ACC112 (cell line): Measurements from ENCODE around the gene REG3A.

Experiments used
- H2AFZ ChIP-seq: fragments of 200-600 bp; sonication (generic); one replicate; pipeline ENCODE4 v1.6.0; 2017; ENCODE audit warnings: antibody characterized with exemption, low read length; ENCODE audit not compliant: unreplicated experiment
- H3K27ac ChIP-seq: fragments of 200-600 bp; sonication (generic); 2 replicates; pipeline ENCODE4 v1.5.1; 2014; ENCODE audit warnings: low read depth, mild to moderate bottlenecking, antibody characterized with exemption, low read length, moderate library complexity
- H3K27me3 ChIP-seq: fragments of 200-600 bp; sonication (generic); 2 replicates; pipeline ENCODE4 v1.6.1; 2014; ENCODE audit warnings: mild to moderate bottlenecking, antibody characterized with exemption, low read length, moderate library complexity, mixed read lengths; ENCODE audit not compliant: insufficient read depth
- H3K36me3 ChIP-seq: fragments of 200-600 bp; sonication (generic); 2 replicates; pipeline ENCODE4 v1.6.1; 2016; ENCODE audit warnings: mild to moderate bottlenecking, antibody characterized with exemption, low read length, moderate library complexity, mixed read lengths; ENCODE audit not compliant: insufficient read depth
- H3K4me1 ChIP-seq: fragments of 200-600 bp; sonication (generic); one replicate; pipeline ENCODE4 v1.6.1; 2016; ENCODE audit warnings: low read length, mixed read lengths; ENCODE audit not compliant: insufficient read depth, unreplicated experiment, control insufficient read depth
- H3K4me3 ChIP-seq: fragments of 200-600 bp; sonication (generic); 2 replicates; pipeline ENCODE4 v1.5.1; 2014; ENCODE audit warnings: mild to moderate bottlenecking, low read depth, low read length
- H3K79me2 ChIP-seq: fragments of 200-600 bp; sonication (generic); one replicate; pipeline ENCODE4 v1.6.0; 2016; ENCODE audit warnings: low read length; ENCODE audit not compliant: control insufficient read depth, unreplicated experiment, insufficient read depth

REG3A gene

DNA sequence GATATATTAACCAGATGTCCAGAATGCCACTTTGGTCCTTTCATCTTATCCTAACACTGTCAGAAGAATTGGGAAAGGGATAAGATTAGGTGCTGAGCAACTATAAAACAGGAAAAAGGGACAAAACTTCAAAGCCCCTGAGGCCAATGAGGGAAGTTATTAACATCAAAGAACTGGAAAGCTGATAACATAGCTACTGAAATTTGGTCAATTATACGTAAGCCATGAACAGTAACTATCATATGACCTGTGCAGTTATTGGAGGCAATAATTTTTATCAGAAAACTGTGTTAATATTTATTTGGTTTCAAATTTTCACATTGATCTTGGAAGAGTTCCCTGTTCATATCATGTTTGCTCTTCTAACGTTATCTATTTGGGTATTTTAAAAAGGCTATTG lies 2.6 kb upstream of the REG3A start:
- Histone ChIP-seq H3K27ac (no peak overlapping the region), H3K79me2 (no peaks in the 10 kb centered on the region), H3K36me3 (no peaks in the 10 kb centered on the region), H2AFZ (no peak overlapping the region), H3K4me3 (no peak overlapping the region), H3K27me3 (no peaks in the 10 kb centered on the region), H3K4me1 (no peaks in the 10 kb centered on the region)

DNA sequence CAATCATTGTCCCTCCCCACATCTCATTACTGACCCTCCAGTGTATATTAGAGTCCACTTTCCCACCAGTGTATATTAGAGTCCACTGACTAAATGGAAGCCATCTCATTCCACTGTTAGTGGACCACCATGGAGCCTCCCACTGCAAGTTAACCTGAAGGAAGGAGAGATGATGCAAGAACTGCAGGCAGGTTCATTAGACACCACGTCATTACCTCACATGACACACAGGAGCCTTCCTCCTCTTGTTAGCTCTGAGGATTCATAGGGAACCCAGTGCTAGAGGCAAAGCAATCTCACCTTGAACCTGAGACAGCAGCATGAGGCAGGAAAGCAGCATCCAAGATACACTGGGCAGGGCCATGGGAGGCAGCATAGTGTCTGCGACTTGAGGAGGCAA lies 523 bp downstream of the REG3A start:
- Histone ChIP-seq H3K4me3 (no peak overlapping the region), H3K4me1 (no peaks in the 10 kb centered on the region), H3K79me2 (no peaks in the 10 kb centered on the region), H3K36me3 (no peaks in the 10 kb centered on the region), H2AFZ (no peak overlapping the region), H3K27me3 (no peaks in the 10 kb centered on the region), H3K27ac (no peak overlapping the region)

DNA sequence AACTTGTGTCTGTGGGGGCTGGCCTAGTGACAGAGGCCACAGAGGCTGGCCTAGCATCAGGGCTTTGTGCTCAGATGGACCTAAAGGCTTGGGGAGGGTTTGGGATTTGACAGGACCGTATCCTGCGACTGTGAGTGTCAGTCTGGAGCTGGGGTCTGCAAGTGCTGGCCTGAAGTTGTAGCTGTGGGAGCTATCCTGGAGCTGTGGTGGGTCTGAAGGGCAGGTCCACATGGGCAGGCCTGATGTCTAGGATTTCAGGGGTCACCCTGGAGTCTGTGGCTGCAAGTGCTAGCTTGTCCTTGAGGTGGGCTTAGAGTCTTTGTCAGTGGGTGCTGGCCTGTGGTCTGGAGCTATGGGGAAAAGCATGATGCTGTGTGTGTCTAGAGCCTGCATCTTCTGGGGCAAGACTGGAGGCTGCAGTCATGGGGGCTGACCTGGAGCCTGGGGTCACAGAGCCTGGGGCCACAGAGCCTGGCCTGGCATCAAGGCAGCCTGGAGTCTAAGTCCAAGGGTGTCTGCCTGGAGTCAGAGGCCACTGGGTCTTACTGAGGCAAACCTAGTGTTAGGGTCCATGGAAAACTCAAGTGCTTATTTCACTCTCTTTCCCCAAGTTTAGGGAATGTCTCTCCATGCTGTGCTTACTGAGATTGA lies 3.6 kb downstream of the REG3A start:
- Histone ChIP-seq H3K27ac (no peak overlapping the region), H3K4me1 (no peaks in the 10 kb centered on the region), H3K4me3 (no peak overlapping the region), H3K36me3 (no peaks in the 10 kb centered on the region), H3K79me2 (no peaks in the 10 kb centered on the region), H2AFZ (no peak overlapping the region), H3K27me3 (no peaks in the 10 kb centered on the region)

DNA sequence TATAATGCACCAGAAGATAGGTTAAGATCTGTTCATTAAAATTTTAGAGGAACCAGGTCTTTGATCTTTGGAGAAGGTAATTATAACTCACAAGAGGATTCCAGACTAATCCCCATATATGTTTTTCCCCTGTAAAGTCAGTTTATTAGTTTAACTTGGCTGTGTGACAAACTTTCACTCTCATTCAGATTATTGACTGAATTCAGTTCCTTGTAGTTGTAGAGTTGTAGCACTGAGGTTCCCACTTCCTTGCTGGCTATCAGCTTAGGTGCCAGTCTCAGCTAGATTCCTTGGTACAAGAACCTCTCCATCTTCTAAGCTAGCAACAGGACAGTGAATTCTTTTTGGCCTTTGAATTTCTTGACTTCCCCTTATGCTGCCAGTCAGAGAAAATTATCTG lies 20.1 kb downstream of the REG3A start:
- no peaks in the 10 kb centered on the region for H3K4me1 ChIP-seq
- H3K36me3 ChIP-seq, result no peaks in the 10 kb centered on the region

DNA sequence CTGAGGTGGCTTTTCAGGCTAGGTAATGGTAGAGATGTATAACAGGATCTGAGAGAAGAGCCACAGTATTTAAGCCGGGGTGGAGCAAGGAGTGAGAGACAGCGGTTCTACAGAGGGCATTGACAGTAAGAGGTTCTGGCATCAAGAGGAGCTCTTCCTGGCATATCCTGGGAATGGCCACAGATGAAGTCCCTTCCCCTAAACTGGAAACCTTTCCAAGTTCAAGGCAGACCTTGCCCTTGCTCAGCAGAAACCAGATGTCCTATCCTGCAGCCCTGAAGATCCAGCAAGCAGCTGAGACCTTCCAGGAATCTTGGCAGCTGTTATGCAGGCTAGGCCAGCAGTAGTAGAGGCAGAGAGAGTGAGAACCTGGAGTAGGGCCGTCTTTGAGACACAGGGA lies 21.2 kb downstream of the REG3A start:
- Histone ChIP-seq H2AFZ (no peak overlapping the region), H3K36me3 (no peaks in the 10 kb centered on the region), H3K27ac (no peak overlapping the region), H3K79me2 (no peaks in the 10 kb centered on the region), H3K27me3 (no peaks in the 10 kb centered on the region), H3K4me1 (no peaks in the 10 kb centered on the region), H3K4me3 (no peak overlapping the region)

More for the DNA sequence above, 20.1 kb downstream of the REG3A start:
- Histone ChIP-seq H3K79me2 (no peaks in the 10 kb centered on the region), H3K27ac (no peak overlapping the region), H2AFZ (no peak overlapping the region), H3K27me3 (no peaks in the 10 kb centered on the region), H3K4me3 (no peak overlapping the region)

DNA sequence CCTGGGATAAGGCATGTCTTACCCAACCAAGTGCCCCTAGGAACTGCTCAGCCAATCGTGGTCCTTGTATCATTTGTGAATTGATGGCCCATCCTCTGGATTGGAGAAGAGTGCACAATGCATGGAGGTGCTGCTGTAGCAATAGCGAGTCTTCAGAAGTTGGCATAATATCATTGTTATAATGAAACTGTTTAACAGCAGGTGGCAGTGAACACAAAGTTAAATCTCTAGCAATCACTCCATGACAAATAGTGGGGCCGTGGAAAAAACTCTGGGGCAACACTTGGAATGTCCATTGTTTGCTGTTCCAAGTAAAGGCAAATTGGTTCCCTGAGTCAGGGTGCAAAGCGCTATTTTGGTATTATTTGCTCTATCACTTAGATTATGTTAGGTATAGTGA lies 27.9 kb downstream of the REG3A start:
- Histone ChIP-seq H3K4me3 (no peak overlapping the region), H3K79me2 (no peaks in the 10 kb centered on the region), H3K27me3 (no peaks in the 10 kb centered on the region), H3K4me1 (no peaks in the 10 kb centered on the region), H2AFZ (no peak overlapping the region), H3K27ac (no peak overlapping the region), H3K36me3 (no peaks in the 10 kb centered on the region)

DNA sequence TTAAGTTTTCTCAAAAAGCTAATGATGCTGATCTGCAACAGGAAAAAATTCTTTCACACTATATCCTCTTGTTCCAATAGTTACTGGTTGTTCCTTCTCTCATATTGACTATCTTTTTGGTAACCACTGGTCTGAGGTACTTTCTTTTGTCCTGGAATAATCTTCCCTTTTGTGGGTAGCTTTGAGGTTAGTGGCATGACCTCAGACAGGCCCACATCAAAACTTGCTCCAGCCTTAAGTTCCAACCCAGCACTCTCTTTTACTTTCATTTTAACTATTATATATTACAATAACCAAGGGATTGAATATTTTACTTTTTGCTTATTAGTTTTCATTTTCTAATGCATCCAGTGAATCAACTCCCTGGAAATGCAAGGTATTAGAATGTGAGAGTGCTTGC lies 29.7 kb downstream of the REG3A start:
- H3K4me3 ChIP-seq, result no peak overlapping the region
- no peaks in the 10 kb centered on the region for H3K4me1 ChIP-seq
- no peaks in the 10 kb centered on the region for H3K27me3 ChIP-seq
- no peaks in the 10 kb centered on the region for H3K79me2 ChIP-seq
- H3K27ac ChIP-seq, result no peak overlapping the region
- H3K36me3 ChIP-seq, result no peaks in the 10 kb centered on the region
- no peak overlapping the region for H2AFZ ChIP-seq

DNA sequence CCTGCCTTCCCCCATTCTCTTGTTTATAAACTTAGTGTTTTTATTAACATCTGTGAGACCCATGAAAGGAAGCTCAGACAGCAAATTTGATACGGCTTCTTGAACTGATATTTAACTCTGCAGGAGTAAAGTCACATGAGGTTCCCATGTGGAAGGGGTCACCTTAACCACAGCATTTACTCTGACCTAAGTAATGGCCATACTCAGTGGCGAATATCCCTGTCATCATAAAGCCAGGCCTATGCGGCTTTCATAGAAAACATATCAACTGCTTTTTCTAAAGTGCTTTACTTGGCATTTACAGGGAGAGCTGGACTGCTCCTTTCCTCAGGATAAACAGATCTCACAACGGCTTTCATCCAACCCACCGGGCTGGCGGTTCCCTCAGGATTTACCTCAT lies 30.3 kb downstream of the REG3A start:
- H3K4me1 ChIP-seq, result no peaks in the 10 kb centered on the region
- no peaks in the 10 kb centered on the region for H3K36me3 ChIP-seq
- H3K27ac ChIP-seq, result no peak overlapping the region
- H3K27me3 ChIP-seq, result no peaks in the 10 kb centered on the region
- H3K4me3 ChIP-seq, result no peak overlapping the region
- no peaks in the 10 kb centered on the region for H3K79me2 ChIP-seq
- no peak overlapping the region for H2AFZ ChIP-seq

DNA sequence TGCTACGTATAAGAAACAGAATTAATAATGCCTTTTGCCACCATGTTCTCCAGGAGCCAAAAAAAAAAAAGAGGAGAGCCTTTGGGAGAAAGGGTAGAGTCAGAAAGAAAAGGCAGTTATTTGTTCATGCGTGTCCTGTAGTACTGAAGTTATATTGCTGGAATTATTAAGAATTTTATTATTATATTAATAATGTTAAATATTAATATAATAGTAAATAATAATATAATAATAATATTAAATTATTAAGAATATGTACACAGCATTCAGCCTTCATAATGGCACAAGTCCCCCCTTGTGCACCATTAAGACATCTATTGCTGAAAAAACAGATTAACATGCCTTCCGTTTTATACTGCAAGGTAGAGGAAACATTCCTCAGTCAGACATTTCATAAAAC lies 31.1 kb downstream of the REG3A start:
- no peaks in the 10 kb centered on the region for H3K27me3 ChIP-seq
- H3K36me3 ChIP-seq, result no peaks in the 10 kb centered on the region
- no peak overlapping the region for H3K27ac ChIP-seq
- H2AFZ ChIP-seq, result no peak overlapping the region
- no peak overlapping the region for H3K4me3 ChIP-seq
- H3K79me2 ChIP-seq, result no peaks in the 10 kb centered on the region
- no peaks in the 10 kb centered on the region for H3K4me1 ChIP-seq

DNA sequence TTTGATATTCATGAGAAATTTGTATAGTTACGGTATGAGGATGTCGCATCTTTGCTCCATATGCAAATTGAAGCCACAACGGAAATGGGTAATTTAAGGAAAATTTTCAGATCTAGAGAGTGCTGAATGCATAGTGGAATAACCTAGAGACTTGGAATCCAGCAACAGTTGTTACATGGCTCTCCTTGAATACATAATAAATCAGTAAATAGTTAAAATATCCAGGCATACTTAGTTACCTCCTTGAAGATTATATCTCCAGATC lies 33.9 kb downstream of the REG3A start:
- H3K27ac ChIP-seq, result no peak overlapping the region
- no peaks in the 10 kb centered on the region for H3K27me3 ChIP-seq
- H3K4me3 ChIP-seq, result no peak overlapping the region
- no peak overlapping the region for H2AFZ ChIP-seq
- no peaks in the 10 kb centered on the region for H3K36me3 ChIP-seq
- H3K79me2 ChIP-seq, result no peaks in the 10 kb centered on the region
- no peaks in the 10 kb centered on the region for H3K4me1 ChIP-seq

DNA sequence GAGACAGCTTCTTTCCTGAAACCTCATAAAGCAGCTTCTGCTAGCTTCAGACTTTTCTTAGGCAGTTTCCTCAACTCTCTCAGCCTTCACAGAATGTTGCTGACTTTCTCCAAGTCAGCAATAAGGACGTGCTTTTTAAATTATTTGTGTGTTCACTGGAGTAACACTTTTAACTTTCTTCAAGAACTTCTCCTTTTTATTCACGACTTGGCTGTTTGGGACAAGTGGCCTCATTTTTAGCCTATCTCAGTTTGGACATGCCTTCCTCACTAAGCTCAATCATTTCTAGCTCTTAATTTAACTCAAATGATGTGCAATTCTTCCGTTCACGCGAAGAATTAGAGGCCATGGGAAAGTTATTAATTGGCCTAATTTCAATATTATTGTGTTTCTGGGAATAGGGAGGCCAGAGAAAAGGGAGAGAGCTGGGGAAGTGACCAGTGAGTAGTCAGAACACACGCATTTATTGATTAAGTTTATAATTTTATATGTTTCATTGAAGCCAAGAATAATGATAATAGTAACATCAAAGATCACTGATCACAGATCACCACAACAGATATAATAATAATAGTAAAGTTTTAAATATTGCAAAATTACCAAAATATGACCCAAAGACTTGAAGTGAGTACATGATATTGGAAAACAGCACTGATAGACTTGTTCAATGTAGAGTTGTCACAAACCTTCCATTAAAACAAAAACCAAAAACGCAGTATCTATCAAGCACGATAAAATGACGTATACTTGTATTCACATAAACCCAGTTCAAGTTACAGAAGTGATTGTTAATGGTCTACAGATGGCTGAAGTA lies 34.4 kb downstream of the REG3A start:
- Histone ChIP-seq H3K79me2 (no peaks in the 10 kb centered on the region), H3K4me3 (no peak overlapping the region), H3K27ac (no peak overlapping the region), H3K4me1 (no peaks in the 10 kb centered on the region), H3K36me3 (no peaks in the 10 kb centered on the region), H2AFZ (no peak overlapping the region), H3K27me3 (no peaks in the 10 kb centered on the region)
